ENCODE results near the gene BGLAP. TPM values are rescaled to one million over a fixed set of nuclear protein-coding genes. Genes with fewer than 3 reads are reported as not detected.

BGLAP gene
- total RNA-seq, 2 experiments from 2014 or later: 1.9 to 2.6 TPM

DNA sequence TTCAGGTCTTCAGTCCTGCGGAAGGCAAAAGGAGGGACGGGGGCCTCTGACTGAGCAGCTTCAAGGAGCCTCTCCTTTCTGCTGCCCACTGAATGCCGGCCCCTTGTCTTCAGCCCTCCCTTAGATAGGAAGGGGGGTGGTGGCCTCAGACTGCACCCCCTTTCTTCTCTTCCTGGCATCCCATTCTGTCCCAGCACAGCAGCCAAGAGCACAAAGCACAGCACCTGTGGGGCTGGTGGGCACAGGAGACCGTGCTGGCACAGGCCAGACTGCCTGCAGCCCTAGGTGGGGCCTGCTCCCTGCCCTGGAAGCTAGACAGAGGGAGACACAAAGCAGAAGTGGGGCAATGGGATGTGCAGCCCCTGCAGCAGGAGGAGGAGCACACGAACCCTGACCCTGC lies 7.6 kb downstream of the BGLAP start:
- ChIA-PET CTCF (no interaction called here), POLR2A (interaction anchor here (1.8 kb wide), 1 partner anchor 32 kb away, joined by 6 read pairs; the partner anchor contains the start of gene SMG5)
- H3K4me1 ChIP-seq (ENCODE audit: insufficient read depth, low read length): peaks cover 26% of the 10 kb centered on the region
- Mint-ChIP-seq H3K4me1 (ENCODE audit: low read depth) (peaks cover 19% of the 10 kb centered on the region), H3K4me3 (no peak overlapping the region), H3K36me3 (ENCODE audit: low read depth) (peaks cover 34% of the 10 kb centered on the region), H3K27me3 (no peaks in the 10 kb centered on the region), H3K9me3 (no peaks in the 10 kb centered on the region), H3K27ac (peak overlapping the region; percentile 55)
- no peak overlapping the region for H3K4me3 ChIP-seq (ENCODE audit: low read length)
- no peaks in the 10 kb centered on the region for H3K9me3 ChIP-seq (ENCODE audit: control insufficient read depth in 1 of 2, insufficient read depth in 1 of 2, low read length in 2 of 2)
- intact Hi-C loops (cut with DNase I, micrococcal nuclease): no loop called here
- peaks cover 54% of the 10 kb centered on the region for H3K36me3 ChIP-seq (ENCODE audit: insufficient read depth, low read length)
- no peak for ATAC-seq (ENCODE audit: poor library complexity)
- no peaks in the 10 kb centered on the region for H3K27me3 ChIP-seq (ENCODE audit: control insufficient read depth in 1 of 2, insufficient read depth in 2 of 2, low read length in 2 of 2)
- TF ChIP-seq CTCF (IDR thresholded peaks at IDR 0.05): no peak
- no peak for DNase-seq
- H3K27ac ChIP-seq (ENCODE audit: low read depth in 1 of 2, low read length in 2 of 2): no peak overlapping the region

DNA sequence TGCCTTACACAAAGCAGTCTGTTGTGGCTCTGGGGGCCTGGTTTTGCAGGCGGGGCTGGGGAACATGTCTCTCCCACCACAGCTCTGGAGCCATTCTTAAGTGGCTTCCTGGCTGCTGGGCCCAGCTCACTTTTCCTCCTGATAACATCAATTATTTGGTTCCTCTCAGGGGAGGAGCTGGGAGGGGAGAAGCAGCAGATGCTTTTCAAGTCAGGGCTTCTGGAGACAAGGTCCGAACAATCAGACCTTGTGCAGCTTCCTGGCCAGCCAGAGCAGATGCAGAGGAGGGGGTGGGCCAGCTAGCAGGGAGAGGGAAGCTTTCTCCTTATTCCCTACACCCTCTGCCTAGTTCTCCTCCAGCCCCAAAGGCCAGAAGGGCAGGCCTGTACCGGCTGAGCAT lies 9.5 kb downstream of the BGLAP start:
- no peak overlapping the region for H3K27ac ChIP-seq (ENCODE audit: low read depth in 1 of 2, low read length in 2 of 2)

GRCh38 chr1:156253634-156254033 lies 11.7 kb downstream of the BGLAP start:
- no peaks in the 10 kb centered on the region for H3K27me3 Mint-ChIP-seq
- Histone ChIP-seq H3K27ac (ENCODE audit: low read depth in 1 of 2, low read length in 2 of 2) (no peak overlapping the region), H3K4me3 (ENCODE audit: low read length) (no peak overlapping the region), H3K27me3 (ENCODE audit: control insufficient read depth in 1 of 2, insufficient read depth in 2 of 2, low read length in 2 of 2) (no peaks in the 10 kb centered on the region), H3K36me3 (ENCODE audit: insufficient read depth, low read length) (peaks cover 91% of the 10 kb centered on the region), H3K4me1 (ENCODE audit: insufficient read depth, low read length) (peaks cover 9% of the 10 kb centered on the region), H3K9me3 (ENCODE audit: control insufficient read depth in 1 of 2, insufficient read depth in 1 of 2, low read length in 2 of 2) (no peaks in the 10 kb centered on the region)
- H3K36me3 Mint-ChIP-seq (ENCODE audit: low read depth): peaks cover 65% of the 10 kb centered on the region
- ChIA-PET POLR2A (no interaction called here), CTCF (no interaction called here)
- no peaks in the 10 kb centered on the region for H3K9me3 Mint-ChIP-seq
- H3K27ac Mint-ChIP-seq: peak overlapping the region; percentile 18
- no peak for TF ChIP-seq CTCF (IDR thresholded peaks at IDR 0.05)
- no peaks in the 10 kb centered on the region for H3K4me1 Mint-ChIP-seq (ENCODE audit: low read depth)
- intact Hi-C loops (cut with DNase I, micrococcal nuclease): no loop called here
- no peak overlapping the region for H3K4me3 Mint-ChIP-seq
- no peak for DNase-seq
- ATAC-seq (ENCODE audit: poor library complexity): no peak

More for the DNA sequence above, 9.5 kb downstream of the BGLAP start:
- Histone ChIP-seq H3K4me3 (ENCODE audit: low read length) (no peak overlapping the region), H3K4me1 (ENCODE audit: insufficient read depth, low read length) (peaks cover 9% of the 10 kb centered on the region), H3K36me3 (ENCODE audit: insufficient read depth, low read length) (peaks cover 71% of the 10 kb centered on the region), H3K9me3 (ENCODE audit: control insufficient read depth in 1 of 2, insufficient read depth in 1 of 2, low read length in 2 of 2) (no peaks in the 10 kb centered on the region), H3K27me3 (ENCODE audit: control insufficient read depth in 1 of 2, insufficient read depth in 2 of 2, low read length in 2 of 2) (no peaks in the 10 kb centered on the region)
- POLR2A ChIA-PET: interaction anchor here (0.7 to 1.3 kb wide), 2 partner anchors 18 to 39 kb away, joined by 3 to 6 read pairs; partner anchors contain the start of gene PMF1
- CTCF ChIA-PET: no interaction called here
- no peak for ATAC-seq (ENCODE audit: poor library complexity)
- Mint-ChIP-seq H3K36me3 (ENCODE audit: low read depth) (peaks cover 44% of the 10 kb centered on the region), H3K4me3 (no peak overlapping the region), H3K4me1 (ENCODE audit: low read depth) (peaks cover under 1% of the 10 kb centered on the region), H3K27ac (no peak overlapping the region), H3K9me3 (no peaks in the 10 kb centered on the region), H3K27me3 (no peaks in the 10 kb centered on the region)
- DNase-seq: no peak
- intact Hi-C loops (cut with DNase I, micrococcal nuclease): no loop called here
- no peak for TF ChIP-seq CTCF (IDR thresholded peaks at IDR 0.05)
